GM12878 (cell line): ENCODE data around the gene NOS1. TPM values are rescaled to one million over a fixed set of nuclear protein-coding genes. Genes with fewer than 3 reads are reported as not detected.

Source experiments
- ATAC-seq: fragments of 200-7000 bp; cut with Tn5 transposase; 3 replicates; pipeline ENCODE4 v1.9.1; 2020; ENCODE audit warnings: mild to moderate bottlenecking, moderate library complexity
- BruUV-seq: library from RNA; stranded (reverse); fragments of 400-500 nt; replicated peaks from 2 replicates; lab custom pipeline; 2021; lab: Mats Ljungman, UMichigan
- CTCF ChIA-PET: fragments of 300-600 bp; sonication (Branson Sonifier 250); formaldehyde crosslinking; extraction: SDS; loops from one replicate; lab custom pipeline; 2021; ENCODE audit warnings: inconsistent platforms; lab: Yijun Ruan, JAX
- POLR2A ChIA-PET: fragments of 350-600 bp; formaldehyde crosslinking; extraction: SDS; loops from one replicate; lab custom pipeline; 2021; ENCODE audit warnings: inconsistent platforms; lab: Charles Lee
- RAD21 ChIA-PET: fragments of 300-600 bp; sonication (Branson Sonifier 250); formaldehyde crosslinking; loops from one replicate; lab custom pipeline; 2023; ENCODE audit warnings: antibody characterized with exemption; ENCODE audit not compliant: unreplicated experiment; lab: Charles Lee
- SMC1A ChIA-PET: fragments of 300-600 bp; sonication (Branson Sonifier 250); formaldehyde crosslinking; loops from one replicate; lab custom pipeline; 2023; ENCODE audit not compliant: unreplicated experiment, uncharacterized antibody; lab: Charles Lee
- DNase-seq: peaks from one replicate; pipeline ENCODE4 v3.0.0-alpha.2; 2011; ENCODE audit warnings: low read depth, low spot score
- FAIRE-seq: peaks from 3 replicates; lab custom pipeline; 2011; peaks lifted over from hg19 to GRCh38; lab: Jason Lieb, UNC
- H2AFZ ChIP-seq: 2 replicates; pipeline ENCODE4 v1.6.0; 2011; ENCODE audit warnings: low read depth, low read length, control low read depth; ENCODE audit not compliant: control insufficient read depth
- H3K27ac ChIP-seq: 2 replicates; pipeline ENCODE4 v1.5.1; 2011; ENCODE audit warnings: control low read depth; ENCODE audit not compliant: control insufficient read depth, insufficient read depth
- H3K27me3 ChIP-seq, 2 experiments: replicated peaks in 1 of 2; 2 replicates each; pipeline versions ENCODE4 v1.6.0 to v1.6.1; 2011; ENCODE audit warnings: low read length in 1 of 2; ENCODE audit not compliant: control insufficient read depth in 2 of 2, insufficient read depth in 2 of 2
- H3K36me3 ChIP-seq, 2 experiments: 2 replicates each; pipeline ENCODE4 v1.5.1; 2011; ENCODE audit warnings: low read length in 1 of 2; ENCODE audit not compliant: control insufficient read depth in 2 of 2, insufficient read depth in 2 of 2
- H3K4me1 ChIP-seq: 2 replicates; pipeline ENCODE4 v1.6.1; 2011; ENCODE audit warnings: mild to moderate bottlenecking, low read length, moderate library complexity, mixed read lengths; ENCODE audit not compliant: control insufficient read depth, insufficient read depth
- H3K4me2 ChIP-seq: 2 replicates; pipeline ENCODE4 v1.6.0; 2011; ENCODE audit warnings: control low read depth; ENCODE audit not compliant: control insufficient read depth, insufficient read depth
- H3K4me3 ChIP-seq: fragments of 200-600 bp; sonication (generic); 2 replicates; pipeline ENCODE4 v1.5.1; 2016
- H3K79me2 ChIP-seq: 2 replicates; pipeline ENCODE4 v1.6.0; 2011; ENCODE audit warnings: low read length; ENCODE audit not compliant: control insufficient read depth, insufficient read depth
- H3K9ac ChIP-seq: 2 replicates; pipeline ENCODE4 v1.8.0; 2011; ENCODE audit warnings: low read length, control low read depth, mixed read lengths; ENCODE audit not compliant: control insufficient read depth, insufficient read depth
- H3K9me3 ChIP-seq: replicated peaks from 3 replicates; pipeline ENCODE4 v1.5.1; 2011; ENCODE audit warnings: mild to moderate bottlenecking, low read length; ENCODE audit not compliant: control insufficient read depth, insufficient read depth
- H4K20me1 ChIP-seq: 2 replicates; pipeline ENCODE4 v1.6.0; 2011; ENCODE audit not compliant: control insufficient read depth, insufficient read depth
- ASH2L ChIP-seq: fragments of 300-600, 200-600 bp; sonication (generic); IDR thresholded peaks from 2 replicates; pipeline ENCODE4 v1.6.1; 2017; ENCODE audit warnings: low read depth, mild to moderate bottlenecking, borderline replicate concordance
- BCL3 ChIP-seq: IDR thresholded peaks from 2 replicates; pipeline ENCODE4 v1.6.1; 2011; ENCODE audit warnings: borderline replicate concordance, low read depth, mild to moderate bottlenecking, moderate library complexity, low read length; ENCODE audit not compliant: insufficient read depth, poor library complexity, severe bottlenecking
- BMI1 ChIP-seq: fragments of 450-650 bp; IDR thresholded peaks from 2 replicates; pipeline ENCODE4 v1.6.1; 2016; ENCODE audit warnings: mild to moderate bottlenecking, moderate library complexity, borderline replicate concordance
- DPF2 ChIP-seq: fragments of 450-650 bp; IDR thresholded peaks from 2 replicates; pipeline ENCODE4 v1.6.1; 2017; ENCODE audit warnings: mild to moderate bottlenecking
- MLLT1 ChIP-seq: fragments of 450-650 bp; IDR thresholded peaks from 2 replicates; pipeline ENCODE4 v1.6.1; 2016; ENCODE audit warnings: mild to moderate bottlenecking
- NFYB ChIP-seq: IDR thresholded peaks from 2 replicates; pipeline ENCODE4 v1.6.1; 2011; ENCODE audit warnings: low read depth, mild to moderate bottlenecking, low read length, improper control_type of control experiment, moderate library complexity; ENCODE audit not compliant: insufficient read depth
- RBBP5 ChIP-seq: fragments of 200-600 bp; sonication (generic); conservative IDR thresholded peaks from 2 replicates; pipeline ENCODE4 v1.6.1; 2016
- RELB ChIP-seq: fragments of 450-650 bp; IDR thresholded peaks from 2 replicates; pipeline ENCODE4 v1.6.1; 2017; ENCODE audit warnings: low read depth, mild to moderate bottlenecking, moderate library complexity
- TCF3 ChIP-seq: IDR thresholded peaks from 2 replicates; pipeline ENCODE4 v1.6.1; 2012; ENCODE audit warnings: low read depth, mild to moderate bottlenecking, low read length, borderline replicate concordance; ENCODE audit not compliant: insufficient read depth
- ZBTB40 ChIP-seq: fragments of 450-650 bp; IDR thresholded peaks from 2 replicates; pipeline ENCODE4 v1.6.1; 2016; ENCODE audit warnings: mild to moderate bottlenecking, moderate library complexity, borderline replicate concordance
- WGBS: methylation state at CpG from one replicate; pipeline ENCODE4 v1.1.6; 2016; ENCODE audit warnings: low lambda C conversion rate; ENCODE audit not compliant: insufficient replicate concordance, insufficient coverage; ENCODE audit errors: missing lambda C conversion rate; 5-methylcytosine and 5-hydroxymethylcytosine counted together
- in situ Hi-C: fragments of 300-500 bp; cut with MboI; formaldehyde crosslinking; loops from 9 replicates; pipeline ENCODE4 v1.14.3; 2018; ENCODE audit warnings: mixed read lengths
- intact Hi-C: fragments of 100-400 bp; cut with micrococcal nuclease; formaldehyde crosslinking; loops from one replicate; pipeline ENCODE4 v1.14.2; 2022; ENCODE audit not compliant: unreplicated experiment
- polyA plus RNA-seq, 11 experiments: library from polyadenylated mRNA; depleted of rRNA in 4 of 11; unstranded in 6 of 11; stranded (reverse) in 5 of 11; fragments of >200 nt; fragmentation: Nextera tagmentation in 4 of 11; fragmentation: Illumina TruSeq in 1 of 11; extraction: Ambion mirVana in 4 of 11; extraction: Trizol in 1 of 11; gene quantifications; 1 replicate in 1 of 11; 2 replicates in 10 of 11; pipeline versions ENCODE4 v1.2.1 to v1.2.3, GENCODE V29; 2011 to 2016; ENCODE audit warnings: inconsistent platforms in 2 of 11, missing spikeins in 2 of 11, low read depth in 1 of 11
- total RNA-seq, 4 experiments: library from RNA; depleted of rRNA in 3 of 4; stranded (reverse); fragments of >200 nt in 3 of 4; fragmentation: Illumina TruSeq in 1 of 4; extraction: Trizol in 1 of 4; gene quantifications; 2 replicates each; pipeline versions ENCODE4 v1.2.1 to v1.2.3, GENCODE V29; 2013 to 2021

Gene NOS1
- total and polyA plus RNA-seq, 10 of the 15 experiments (the other 5 are each of a cell fraction or from before 2014, with no cell fraction given), result under 0.01 to 0.04 (median 0.01) TPM; not detected in 7

GRCh38 chr12:117350140-117350539, 11.3 kb downstream of the NOS1 start:
- Histone ChIP-seq H3K27ac (no peak overlapping the region), H3K36me3 (no peaks in the 10 kb centered on the region), H2AFZ (no peak overlapping the region), H3K4me1 (no peaks in the 10 kb centered on the region), H3K4me2 (no peak overlapping the region), H3K9me3 (no peaks in the 10 kb centered on the region), H3K9ac (no peak overlapping the region), H3K27me3 (no peaks in the 10 kb centered on the region), H4K20me1 (no peaks in the 10 kb centered on the region), H3K4me3 (no peak overlapping the region), H3K79me2 (no peaks in the 10 kb centered on the region)
- WGBS, result 81% methylated on average over 4 of the region's 4 CpGs
- TF ChIP-seq TCF3 (no peak), MLLT1 (no peak), BMI1 (no peak), NFYB (no peak), ASH2L (no peak), ZBTB40 (no peak), DPF2 (no peak), RELB (no peak), BCL3 (no peak), RBBP5 (no peak)
- in situ Hi-C loops (no loop called here), intact Hi-C loops (no loop called here)
- POLR2A ChIA-PET, result no interaction called here
- no peak for FAIRE-seq
- CTCF ChIA-PET, result no interaction called here
- SMC1A ChIA-PET, result interaction anchor here (0.8 kb wide), 1 partner anchor 139 kb away, joined by 3 read pairs; no protein-coding TSS in a partner anchor
- no peak for DNase-seq
- no TSS peak for BruUV-seq
- ATAC-seq, result no peak
- RAD21 ChIA-PET, result no interaction called here
